Panc1 (cell line): ENCODE results near the gene PRUNE2. TPM values are rescaled to one million over a fixed set of nuclear protein-coding genes. Genes with fewer than 3 reads are reported as not detected.

Experiments
- ATAC-seq: fragments of 200-7000 bp; cut with Tn5 transposase; 2 replicates; pipeline ENCODE4 v1.9.1; 2020; ENCODE audit warnings: mild to moderate bottlenecking, moderate library complexity
- BruUV-seq: library from RNA; stranded (reverse); fragments of 400-500 nt; replicated peaks from 2 replicates; lab custom pipeline; 2021; lab: Mats Ljungman, UMichigan
- CTCF ChIA-PET: fragments of 300-600 bp; sonication (Branson Sonifier 250); formaldehyde crosslinking; loops from one replicate; lab custom pipeline; 2022; ENCODE audit warnings: antibody characterized with exemption; lab: Charles Lee
- POLR2A ChIA-PET: fragments of 300-600 bp; sonication (Branson Sonifier 250); formaldehyde crosslinking; loops from one replicate; lab custom pipeline; 2022; ENCODE audit warnings: antibody characterized with exemption; lab: Charles Lee
- DNase-seq: peaks from one replicate; pipeline ENCODE4 v3.0.0-alpha.2; 2010; ENCODE audit warnings: low read depth, low spot score
- H3K27ac ChIP-seq: 2 replicates; pipeline ENCODE4 v1.5.1; 2011; ENCODE audit warnings: mild to moderate bottlenecking, low read length, inconsistent platforms
- H3K27me3 ChIP-seq: fragments of 200-500 bp; sonication (Bioruptor generic); 2 replicates; pipeline ENCODE4 v1.6.0; 2014; ENCODE audit warnings: low read length, inconsistent platforms; ENCODE audit not compliant: control insufficient read depth, insufficient read depth
- H3K36me3 ChIP-seq: fragments of 200-500 bp; sonication (Bioruptor generic); 2 replicates; pipeline ENCODE4 v1.5.1; 2014; ENCODE audit warnings: inconsistent platforms, mild to moderate bottlenecking, low read length, moderate library complexity; ENCODE audit not compliant: control insufficient read depth, insufficient read depth
- H3K4me1 ChIP-seq: 2 replicates; pipeline ENCODE4 v1.5.1; 2011; ENCODE audit warnings: inconsistent platforms, mild to moderate bottlenecking, low read length, moderate library complexity; ENCODE audit not compliant: control insufficient read depth, insufficient read depth
- H3K4me3 ChIP-seq, 2 experiments: 2 replicates each; pipeline ENCODE4 v1.5.1; 2011 to 2012; ENCODE audit warnings: low read depth in 2 of 2, low read length in 2 of 2, mild to moderate bottlenecking in 2 of 2, inconsistent platforms in 1 of 2, moderate library complexity in 1 of 2
- H3K9me3 ChIP-seq: fragments of 200-500 bp; sonication (Bioruptor generic); 2 replicates; pipeline ENCODE4 v1.5.1; 2014; ENCODE audit warnings: low read depth, mild to moderate bottlenecking, inconsistent platforms, low read length, moderate library complexity; ENCODE audit not compliant: control insufficient read depth, insufficient read depth
- POLR2AphosphoS5 ChIP-seq: IDR thresholded peaks from 2 replicates; pipeline ENCODE4 v1.6.1; 2012; ENCODE audit warnings: mild to moderate bottlenecking, low read depth, low read length, moderate library complexity
- SIN3A ChIP-seq: IDR thresholded peaks from 2 replicates; pipeline ENCODE4 v1.6.1; 2012; ENCODE audit warnings: low read depth, mild to moderate bottlenecking, low read length, moderate library complexity, borderline replicate concordance; ENCODE audit not compliant: insufficient read depth
- TCF7L2 ChIP-seq: IDR thresholded peaks from 2 replicates; pipeline ENCODE4 v1.6.1; 2011; ENCODE audit warnings: mild to moderate bottlenecking, low read depth, low read length, inconsistent platforms
- in situ Hi-C: cut with HindIII; loops from 2 replicates; pipeline ENCODE4 v1.10.0; 2016; ENCODE audit warnings: low sequenced_read_pairs, low pct_unique_long_range_greater_than_20kb
- intact Hi-C: fragments of 100-400 bp; cut with micrococcal nuclease; formaldehyde crosslinking; loops from one replicate; pipeline ENCODE4 v1.10.0; 2022; ENCODE audit not compliant: unreplicated experiment
- total RNA-seq: library from RNA; stranded (reverse); gene quantifications from one replicate; pipeline ENCODE4 v1.2.1, GENCODE V29; 2021; ENCODE audit not compliant: unreplicated experiment
- TF ChIP-seq, protein P1 (sequence below), 2 experiments: IDR thresholded peaks; 2 replicates each; pipeline ENCODE4 v1.6.1; 2011 to 2012; ENCODE audit warnings: low read depth in 2 of 2, control low read depth in 1 of 2, low read length in 1 of 2, mild to moderate bottlenecking in 1 of 2, moderate library complexity in 1 of 2; ENCODE audit not compliant: insufficient read depth in 1 of 2
- TF ChIP-seq, protein P2 (sequence below): fragments of 450-650 bp; IDR thresholded peaks from 2 replicates; pipeline ENCODE4 v1.5.1; 2017; ENCODE audit warnings: mild to moderate bottlenecking

The PRUNE2 gene
- total RNA-seq, 1 experiment from 2014 or later = 0.18 TPM

GRCh38 chr9:76609285-76610010 lies 296.5 kb downstream of the PRUNE2 start:
- H3K4me3 ChIP-seq = no peak overlapping the region
- H3K4me1 ChIP-seq = no peaks in the 10 kb centered on the region
- no peaks in the 10 kb centered on the region for H3K36me3 ChIP-seq
- BruUV-seq = no TSS peak
- H3K27ac ChIP-seq = no peak overlapping the region
- in situ Hi-C loops = no loop called here
- DNase-seq (no peak), ATAC-seq (no peak)
- TF ChIP-seq TCF7L2 = no peak
- TF ChIP-seq, protein P1, sequence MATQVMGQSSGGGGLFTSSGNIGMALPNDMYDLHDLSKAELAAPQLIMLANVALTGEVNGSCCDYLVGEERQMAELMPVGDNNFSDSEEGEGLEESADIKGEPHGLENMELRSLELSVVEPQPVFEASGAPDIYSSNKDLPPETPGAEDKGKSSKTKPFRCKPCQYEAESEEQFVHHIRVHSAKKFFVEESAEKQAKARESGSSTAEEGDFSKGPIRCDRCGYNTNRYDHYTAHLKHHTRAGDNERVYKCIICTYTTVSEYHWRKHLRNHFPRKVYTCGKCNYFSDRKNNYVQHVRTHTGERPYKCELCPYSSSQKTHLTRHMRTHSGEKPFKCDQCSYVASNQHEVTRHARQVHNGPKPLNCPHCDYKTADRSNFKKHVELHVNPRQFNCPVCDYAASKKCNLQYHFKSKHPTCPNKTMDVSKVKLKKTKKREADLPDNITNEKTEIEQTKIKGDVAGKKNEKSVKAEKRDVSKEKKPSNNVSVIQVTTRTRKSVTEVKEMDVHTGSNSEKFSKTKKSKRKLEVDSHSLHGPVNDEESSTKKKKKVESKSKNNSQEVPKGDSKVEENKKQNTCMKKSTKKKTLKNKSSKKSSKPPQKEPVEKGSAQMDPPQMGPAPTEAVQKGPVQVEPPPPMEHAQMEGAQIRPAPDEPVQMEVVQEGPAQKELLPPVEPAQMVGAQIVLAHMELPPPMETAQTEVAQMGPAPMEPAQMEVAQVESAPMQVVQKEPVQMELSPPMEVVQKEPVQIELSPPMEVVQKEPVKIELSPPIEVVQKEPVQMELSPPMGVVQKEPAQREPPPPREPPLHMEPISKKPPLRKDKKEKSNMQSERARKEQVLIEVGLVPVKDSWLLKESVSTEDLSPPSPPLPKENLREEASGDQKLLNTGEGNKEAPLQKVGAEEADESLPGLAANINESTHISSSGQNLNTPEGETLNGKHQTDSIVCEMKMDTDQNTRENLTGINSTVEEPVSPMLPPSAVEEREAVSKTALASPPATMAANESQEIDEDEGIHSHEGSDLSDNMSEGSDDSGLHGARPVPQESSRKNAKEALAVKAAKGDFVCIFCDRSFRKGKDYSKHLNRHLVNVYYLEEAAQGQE (IDR thresholded peaks at IDR 0.05; ENCODE audit: insufficient read depth in 1 of 2, low read depth in 2 of 2, low read length in 1 of 2) = no peak
- no peak for TF ChIP-seq POLR2AphosphoS5
- TF ChIP-seq SIN3A = no peak
- TF ChIP-seq, protein P2, sequence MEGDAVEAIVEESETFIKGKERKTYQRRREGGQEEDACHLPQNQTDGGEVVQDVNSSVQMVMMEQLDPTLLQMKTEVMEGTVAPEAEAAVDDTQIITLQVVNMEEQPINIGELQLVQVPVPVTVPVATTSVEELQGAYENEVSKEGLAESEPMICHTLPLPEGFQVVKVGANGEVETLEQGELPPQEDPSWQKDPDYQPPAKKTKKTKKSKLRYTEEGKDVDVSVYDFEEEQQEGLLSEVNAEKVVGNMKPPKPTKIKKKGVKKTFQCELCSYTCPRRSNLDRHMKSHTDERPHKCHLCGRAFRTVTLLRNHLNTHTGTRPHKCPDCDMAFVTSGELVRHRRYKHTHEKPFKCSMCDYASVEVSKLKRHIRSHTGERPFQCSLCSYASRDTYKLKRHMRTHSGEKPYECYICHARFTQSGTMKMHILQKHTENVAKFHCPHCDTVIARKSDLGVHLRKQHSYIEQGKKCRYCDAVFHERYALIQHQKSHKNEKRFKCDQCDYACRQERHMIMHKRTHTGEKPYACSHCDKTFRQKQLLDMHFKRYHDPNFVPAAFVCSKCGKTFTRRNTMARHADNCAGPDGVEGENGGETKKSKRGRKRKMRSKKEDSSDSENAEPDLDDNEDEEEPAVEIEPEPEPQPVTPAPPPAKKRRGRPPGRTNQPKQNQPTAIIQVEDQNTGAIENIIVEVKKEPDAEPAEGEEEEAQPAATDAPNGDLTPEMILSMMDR = no peak
- ChIA-PET POLR2A (no interaction called here), CTCF (no interaction called here)
- no peaks in the 10 kb centered on the region; the same call in 1 of the 2 replicates for H3K27me3 ChIP-seq
- intact Hi-C loops = no loop called here
- no peaks in the 10 kb centered on the region for H3K9me3 ChIP-seq

DNA sequence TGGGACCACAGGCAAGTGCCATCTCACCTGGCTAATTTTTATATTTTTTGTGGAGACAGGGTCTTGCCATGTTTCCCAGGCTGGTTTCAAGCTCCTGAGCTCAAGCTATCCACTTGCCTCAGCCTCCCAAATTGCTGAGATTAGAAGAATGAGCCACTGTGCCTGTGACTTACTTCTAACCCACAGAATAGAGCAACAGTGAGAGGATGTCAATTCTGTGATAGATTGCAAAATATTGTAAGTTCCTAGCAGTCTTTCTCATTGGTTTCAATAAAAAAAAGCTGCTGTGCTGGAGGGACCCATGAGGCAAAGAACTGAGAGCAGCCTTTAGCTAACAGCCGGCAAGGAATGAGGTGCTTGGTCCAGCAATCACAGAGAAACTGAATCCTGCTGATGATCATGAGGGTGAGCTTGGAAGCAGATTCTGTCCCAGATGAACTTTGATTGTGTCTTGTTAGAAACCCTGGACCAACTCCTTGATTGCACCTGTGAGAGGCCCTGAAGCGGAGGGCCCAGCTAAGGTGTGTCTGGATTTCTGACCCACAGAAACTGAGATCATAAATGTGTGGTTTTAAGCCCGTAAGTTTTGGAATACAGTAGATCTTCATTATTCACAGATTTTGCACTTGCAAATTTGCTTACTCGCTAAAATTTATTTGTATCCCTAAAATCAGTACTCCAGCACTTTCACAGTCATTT lies 297.2 kb downstream of the PRUNE2 start:
- in situ Hi-C loops = no loop called here
- DNase-seq (no peak), ATAC-seq (no peak)
- BruUV-seq = no TSS peak
- no peaks in the 10 kb centered on the region for H3K36me3 ChIP-seq
- intact Hi-C loops = no loop called here
- ChIA-PET CTCF (no interaction called here), POLR2A (no interaction called here)
- no peak overlapping the region for H3K4me3 ChIP-seq
- TF ChIP-seq TCF7L2 (no peak), POLR2AphosphoS5 (no peak), SIN3A (no peak)
- TF ChIP-seq, protein P2 = no peak
- TF ChIP-seq, protein P1 (IDR thresholded peaks at IDR 0.05; ENCODE audit: insufficient read depth in 1 of 2, low read depth in 2 of 2, low read length in 1 of 2) = no peak
- no peaks in the 10 kb centered on the region for H3K9me3 ChIP-seq
- H3K27me3 ChIP-seq = no peaks in the 10 kb centered on the region; the same call in 1 of the 2 replicates
- no peaks in the 10 kb centered on the region for H3K4me1 ChIP-seq
- no peak overlapping the region for H3K27ac ChIP-seq
